ENCODE results near the gene DAZL.

Gene DAZL

DNA sequence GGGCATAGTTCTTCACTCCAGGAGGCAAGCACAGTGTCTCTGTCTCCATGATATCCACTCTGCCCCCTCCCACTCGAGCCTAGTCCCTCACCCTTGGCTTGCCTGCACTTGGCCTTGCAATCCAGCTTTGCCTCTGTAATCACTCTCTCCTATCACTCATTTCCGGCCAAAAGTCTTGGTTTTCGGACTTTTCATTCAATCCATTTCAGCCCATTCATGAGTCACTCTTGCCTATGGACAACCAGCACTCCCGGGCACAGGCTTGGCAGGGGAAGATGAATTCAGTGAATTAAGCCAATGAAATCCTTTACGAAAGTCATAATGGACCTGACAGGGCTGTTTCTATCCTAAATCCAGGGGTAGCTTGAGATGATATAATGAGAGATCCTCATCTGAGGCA, 21.7 kb downstream of the DAZL start:
- TF ChIP-seq, protein P1, sequence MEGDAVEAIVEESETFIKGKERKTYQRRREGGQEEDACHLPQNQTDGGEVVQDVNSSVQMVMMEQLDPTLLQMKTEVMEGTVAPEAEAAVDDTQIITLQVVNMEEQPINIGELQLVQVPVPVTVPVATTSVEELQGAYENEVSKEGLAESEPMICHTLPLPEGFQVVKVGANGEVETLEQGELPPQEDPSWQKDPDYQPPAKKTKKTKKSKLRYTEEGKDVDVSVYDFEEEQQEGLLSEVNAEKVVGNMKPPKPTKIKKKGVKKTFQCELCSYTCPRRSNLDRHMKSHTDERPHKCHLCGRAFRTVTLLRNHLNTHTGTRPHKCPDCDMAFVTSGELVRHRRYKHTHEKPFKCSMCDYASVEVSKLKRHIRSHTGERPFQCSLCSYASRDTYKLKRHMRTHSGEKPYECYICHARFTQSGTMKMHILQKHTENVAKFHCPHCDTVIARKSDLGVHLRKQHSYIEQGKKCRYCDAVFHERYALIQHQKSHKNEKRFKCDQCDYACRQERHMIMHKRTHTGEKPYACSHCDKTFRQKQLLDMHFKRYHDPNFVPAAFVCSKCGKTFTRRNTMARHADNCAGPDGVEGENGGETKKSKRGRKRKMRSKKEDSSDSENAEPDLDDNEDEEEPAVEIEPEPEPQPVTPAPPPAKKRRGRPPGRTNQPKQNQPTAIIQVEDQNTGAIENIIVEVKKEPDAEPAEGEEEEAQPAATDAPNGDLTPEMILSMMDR (IDR thresholded peaks at IDR 0.05; ENCODE audit: insufficient read depth, low read length, poor library complexity, severe bottlenecking): no peak

DNA sequence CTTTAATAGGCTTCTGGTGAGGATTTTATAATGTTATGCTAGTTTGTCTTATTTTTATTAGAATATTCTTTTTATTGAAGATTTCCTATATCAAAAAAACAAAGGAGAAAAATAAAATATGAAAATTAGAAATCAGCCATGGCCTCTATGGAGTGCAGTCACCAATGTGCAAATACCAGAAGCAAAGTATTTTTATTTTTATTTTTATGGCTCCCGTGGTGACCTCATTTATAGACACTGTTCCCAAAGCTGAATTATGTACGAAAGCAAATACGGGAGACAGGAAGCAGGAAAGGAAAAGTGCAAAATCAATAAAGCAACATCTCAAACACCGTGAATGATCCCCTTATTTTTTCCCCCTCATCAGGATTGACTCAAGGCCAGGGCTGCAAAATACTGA, 35.1 kb downstream of the DAZL start:
- no peaks in the 10 kb centered on the region for H3K36me3 ChIP-seq (ENCODE audit: control insufficient read depth, insufficient read depth, low read length)
- no peak overlapping the region for H3K4me3 ChIP-seq (replicated peaks; ENCODE audit: low read depth, low read length)
- no peaks in the 10 kb centered on the region for H3K27me3 ChIP-seq (replicated peaks; ENCODE audit: control insufficient read depth, insufficient read depth, low read length)
- TF ChIP-seq, protein P1 (IDR thresholded peaks at IDR 0.05; ENCODE audit: insufficient read depth, low read length, poor library complexity, severe bottlenecking): no peak
- no peak for DNase-seq (ENCODE audit: extremely low read depth, insufficient read length)

More for the DNA sequence above, 21.7 kb downstream of the DAZL start:
- DNase-seq (ENCODE audit: extremely low read depth, insufficient read length): no peak
- no peaks in the 10 kb centered on the region for H3K27me3 ChIP-seq (replicated peaks; ENCODE audit: control insufficient read depth, insufficient read depth, low read length)
- no peak overlapping the region for H3K4me3 ChIP-seq (replicated peaks; ENCODE audit: low read depth, low read length)
- no peaks in the 10 kb centered on the region for H3K36me3 ChIP-seq (ENCODE audit: control insufficient read depth, insufficient read depth, low read length)

DNA sequence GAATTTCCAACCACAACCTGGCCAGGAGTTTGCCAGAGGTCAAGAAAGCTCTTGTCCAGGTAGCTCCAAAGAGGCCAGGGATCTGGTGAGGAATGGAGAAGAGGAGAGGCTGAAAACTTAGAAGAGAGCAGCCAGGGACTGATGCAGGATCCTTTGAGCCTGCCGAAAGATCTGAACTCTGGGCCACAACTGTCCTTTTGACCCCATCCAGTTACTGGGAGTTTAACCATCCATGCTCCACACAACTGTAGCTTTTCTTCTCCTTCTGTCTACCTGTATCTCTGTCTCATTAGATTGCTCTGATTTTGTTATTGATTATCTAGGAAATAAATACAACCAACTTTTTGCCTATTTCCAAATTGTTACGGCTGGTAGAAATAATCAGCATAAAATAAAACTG, 36.7 kb downstream of the DAZL start:
- Histone ChIP-seq H3K4me3 (replicated peaks; ENCODE audit: low read depth, low read length) (no peak overlapping the region), H3K27me3 (replicated peaks; ENCODE audit: control insufficient read depth, insufficient read depth, low read length) (no peaks in the 10 kb centered on the region)
- TF ChIP-seq, protein P1 (IDR thresholded peaks at IDR 0.05; ENCODE audit: insufficient read depth, low read length, poor library complexity, severe bottlenecking): no peak

DNA sequence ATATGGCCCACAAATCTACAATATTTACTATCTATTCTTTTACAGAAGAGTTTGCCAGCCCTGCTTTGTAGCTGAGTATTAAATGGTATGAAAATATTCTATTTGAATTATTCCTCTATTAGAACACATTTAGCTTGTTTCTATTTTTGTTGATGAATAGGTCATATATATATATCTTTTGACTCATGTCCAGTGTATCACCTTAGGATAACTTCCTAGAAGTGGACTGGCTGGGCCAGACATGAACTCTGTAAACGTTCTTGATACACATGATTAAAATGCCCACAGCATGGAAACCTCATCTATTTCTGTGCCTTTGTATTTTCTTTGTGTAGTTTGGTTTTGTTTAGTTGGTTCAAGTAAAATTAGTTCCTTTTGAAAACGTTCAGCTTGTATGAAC, 37.1 kb downstream of the DAZL start:
- no peak for DNase-seq (ENCODE audit: extremely low read depth, insufficient read length)
- Histone ChIP-seq H3K4me3 (replicated peaks; ENCODE audit: low read depth, low read length) (no peak overlapping the region), H3K36me3 (ENCODE audit: control insufficient read depth, insufficient read depth, low read length) (no peaks in the 10 kb centered on the region), H3K27me3 (replicated peaks; ENCODE audit: control insufficient read depth, insufficient read depth, low read length) (no peaks in the 10 kb centered on the region)
- TF ChIP-seq, protein P1 (IDR thresholded peaks at IDR 0.05; ENCODE audit: insufficient read depth, low read length, poor library complexity, severe bottlenecking): no peak

More for the DNA sequence above, 36.7 kb downstream of the DAZL start:
- no peaks in the 10 kb centered on the region for H3K36me3 ChIP-seq (ENCODE audit: control insufficient read depth, insufficient read depth, low read length)
- no peak for DNase-seq (ENCODE audit: extremely low read depth, insufficient read length)

DNA sequence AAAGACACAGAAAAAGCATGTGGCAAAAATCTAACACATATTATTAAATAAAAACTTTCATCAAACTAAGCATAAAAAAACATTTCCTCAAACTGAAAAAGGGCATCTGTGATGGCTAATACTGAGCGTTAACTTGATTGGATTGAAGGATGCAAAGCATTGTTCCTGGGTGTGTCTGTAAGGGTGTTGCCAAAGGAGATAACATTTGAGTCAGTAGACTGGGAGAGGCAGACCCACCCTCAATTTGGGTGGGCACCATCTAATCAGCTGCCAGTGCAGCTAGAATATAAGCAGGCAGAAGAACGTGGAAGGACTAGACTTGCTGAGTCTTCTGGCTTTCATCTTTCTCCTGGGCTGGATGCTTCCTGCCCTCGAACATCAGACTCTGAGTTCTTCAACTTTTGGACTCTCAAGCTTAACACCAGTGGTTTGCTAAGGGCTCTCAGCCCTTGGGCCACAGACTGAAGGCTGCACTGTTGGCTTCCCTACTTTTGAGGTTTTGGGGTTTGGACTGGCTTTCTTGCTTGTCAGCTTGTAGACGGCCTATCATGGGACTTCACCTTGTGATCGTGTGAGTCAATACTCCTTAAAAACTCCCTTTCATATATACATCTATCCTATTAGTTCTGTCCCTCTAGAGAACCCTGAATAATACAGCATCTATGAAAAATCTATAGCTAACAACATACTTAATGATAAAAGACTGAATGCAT, 45.4 kb downstream of the DAZL start:
- Histone ChIP-seq H3K36me3 (ENCODE audit: control insufficient read depth, insufficient read depth, low read length) (no peaks in the 10 kb centered on the region), H3K27me3 (replicated peaks; ENCODE audit: control insufficient read depth, insufficient read depth, low read length) (no peaks in the 10 kb centered on the region), H3K4me3 (replicated peaks; ENCODE audit: low read depth, low read length) (no peak overlapping the region)
- TF ChIP-seq, protein P1 (IDR thresholded peaks at IDR 0.05; ENCODE audit: insufficient read depth, low read length, poor library complexity, severe bottlenecking): no peak
- no peak for DNase-seq (ENCODE audit: extremely low read depth, insufficient read length)

DNA sequence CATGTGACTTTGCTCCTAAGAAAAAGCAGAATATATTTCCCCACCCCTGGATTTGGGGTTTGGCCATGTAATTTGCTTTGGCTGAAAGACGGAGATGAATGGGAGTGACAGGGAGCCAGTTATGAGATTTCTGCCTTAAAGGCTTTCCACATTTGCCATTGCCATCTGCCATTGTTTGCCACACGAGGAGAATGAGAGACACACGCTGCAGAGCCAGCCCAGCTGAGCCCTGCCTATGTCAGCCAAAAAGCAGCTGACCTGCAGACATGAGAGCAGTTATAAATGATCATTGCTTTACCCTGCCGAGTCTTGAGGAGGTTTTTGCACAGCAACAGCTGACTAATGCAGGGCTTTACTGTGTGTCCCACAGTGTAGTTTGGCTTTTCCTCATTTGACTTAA, 51.1 kb downstream of the DAZL start:
- H3K36me3 ChIP-seq (ENCODE audit: control insufficient read depth, insufficient read depth, low read length): no peaks in the 10 kb centered on the region
- no peaks in the 10 kb centered on the region for H3K27me3 ChIP-seq (replicated peaks; ENCODE audit: control insufficient read depth, insufficient read depth, low read length)
- no peak overlapping the region for H3K4me3 ChIP-seq (replicated peaks; ENCODE audit: low read depth, low read length)
- DNase-seq (ENCODE audit: extremely low read depth, insufficient read length): no peak
- TF ChIP-seq, protein P1 (IDR thresholded peaks at IDR 0.05; ENCODE audit: insufficient read depth, low read length, poor library complexity, severe bottlenecking): no peak
